Mucosa of stomach (tissue), 1 donor: ENCODE data around the gene ZNF148.

ENCODE experiments used
- H3K27me3 ChIP-seq: one replicate; pipeline ENCODE4 v1.7.0; 2013; ENCODE audit warnings: mild to moderate bottlenecking, low read length; ENCODE audit not compliant: control insufficient read depth, insufficient read depth
- H3K36me3 ChIP-seq: one replicate; pipeline ENCODE4 v1.7.0; 2013; ENCODE audit warnings: low read length; ENCODE audit not compliant: control insufficient read depth, insufficient read depth
- H3K4me1 ChIP-seq: one replicate; pipeline ENCODE4 v1.7.0; 2013; ENCODE audit warnings: mild to moderate bottlenecking, low read length; ENCODE audit not compliant: control insufficient read depth, insufficient read depth
- H3K4me3 ChIP-seq: one replicate; pipeline ENCODE4 v1.7.0; 2013; ENCODE audit warnings: low read length
- H3K9ac ChIP-seq: one replicate; pipeline ENCODE4 v1.7.0; 2013; ENCODE audit warnings: mild to moderate bottlenecking, low read length, moderate library complexity
- H3K9me3 ChIP-seq: one replicate; pipeline ENCODE4 v1.7.0; 2013; ENCODE audit warnings: mild to moderate bottlenecking, low read length, moderate library complexity; ENCODE audit not compliant: control insufficient read depth
- donor health status: Pancreatic carcinoma.

The ZNF148 gene

GRCh38 chr3:125191256-125191655 is 183.9 kb downstream of the ZNF148 start:
- Histone ChIP-seq H3K9me3 (no peaks in the 10 kb centered on the region), H3K4me3 (no peak overlapping the region), H3K36me3 (peaks cover 9% of the 10 kb centered on the region), H3K27me3 (no peaks in the 10 kb centered on the region), H3K4me1 (no peaks in the 10 kb centered on the region), H3K9ac (no peak overlapping the region)

GRCh38 chr3:125190786-125191185 is 184.3 kb downstream of the ZNF148 start:
- Histone ChIP-seq H3K4me3 (no peak overlapping the region), H3K9me3 (no peaks in the 10 kb centered on the region), H3K27me3 (no peaks in the 10 kb centered on the region), H3K9ac (no peak overlapping the region), H3K4me1 (no peaks in the 10 kb centered on the region), H3K36me3 (peaks cover 9% of the 10 kb centered on the region)

- H3K9ac ChIP-seq, result no peak overlapping the region
- H3K4me3 ChIP-seq, result no peak overlapping the region
- no peaks in the 10 kb centered on the region for H3K9me3 ChIP-seq
- H3K4me1 ChIP-seq, result no peaks in the 10 kb centered on the region
- no peaks in the 10 kb centered on the region for H3K27me3 ChIP-seq
- peaks cover 9% of the 10 kb centered on the region for H3K36me3 ChIP-seq
These were observed 185.6 kb downstream of the ZNF148 start for GRCh38 chr3:125189378-125190165.

- H3K36me3 ChIP-seq, result peaks cover 9% of the 10 kb centered on the region
- H3K27me3 ChIP-seq, result no peaks in the 10 kb centered on the region
- H3K9ac ChIP-seq, result no peak overlapping the region
- H3K4me3 ChIP-seq, result no peak overlapping the region
- H3K9me3 ChIP-seq, result no peaks in the 10 kb centered on the region
- no peaks in the 10 kb centered on the region for H3K4me1 ChIP-seq
These were observed 186.2 kb downstream of the ZNF148 start for GRCh38 chr3:125188955-125189354.

GRCh38 chr3:125187599-125187910 is 187.6 kb downstream of the ZNF148 start:
- H3K9me3 ChIP-seq, result no peaks in the 10 kb centered on the region
- H3K4me1 ChIP-seq, result no peaks in the 10 kb centered on the region
- H3K27me3 ChIP-seq, result no peaks in the 10 kb centered on the region
- H3K36me3 ChIP-seq, result peaks cover 9% of the 10 kb centered on the region
- H3K4me3 ChIP-seq, result no peak overlapping the region
- H3K9ac ChIP-seq, result no peak overlapping the region

GRCh38 chr3:125186800-125187598 is 188.1 kb downstream of the ZNF148 start:
- H3K27me3 ChIP-seq, result no peaks in the 10 kb centered on the region
- no peak overlapping the region for H3K9ac ChIP-seq
- H3K36me3 ChIP-seq, result peaks cover 9% of the 10 kb centered on the region
- no peaks in the 10 kb centered on the region for H3K9me3 ChIP-seq
- H3K4me1 ChIP-seq, result no peaks in the 10 kb centered on the region
- no peak overlapping the region for H3K4me3 ChIP-seq

GRCh38 chr3:125186261-125186787 is 188.8 kb downstream of the ZNF148 start:
- Histone ChIP-seq H3K36me3 (peaks cover 9% of the 10 kb centered on the region), H3K9ac (no peak overlapping the region), H3K9me3 (no peaks in the 10 kb centered on the region), H3K4me3 (no peak overlapping the region), H3K4me1 (no peaks in the 10 kb centered on the region), H3K27me3 (no peaks in the 10 kb centered on the region)

GRCh38 chr3:125185805-125186204 is 189.3 kb downstream of the ZNF148 start:
- no peak overlapping the region for H3K9ac ChIP-seq
- peaks cover 9% of the 10 kb centered on the region for H3K36me3 ChIP-seq
- H3K4me1 ChIP-seq, result no peaks in the 10 kb centered on the region
- no peaks in the 10 kb centered on the region for H3K27me3 ChIP-seq
- no peak overlapping the region for H3K4me3 ChIP-seq
- H3K9me3 ChIP-seq, result no peaks in the 10 kb centered on the region

GRCh38 chr3:125179884-125180240 is 195.3 kb downstream of the ZNF148 start:
- Histone ChIP-seq H3K4me3 (no peak overlapping the region), H3K9ac (no peak overlapping the region), H3K9me3 (no peaks in the 10 kb centered on the region), H3K27me3 (no peaks in the 10 kb centered on the region), H3K36me3 (no peaks in the 10 kb centered on the region), H3K4me1 (no peaks in the 10 kb centered on the region)

GRCh38 chr3:125179143-125179883 is 195.8 kb downstream of the ZNF148 start:
- H3K4me3 ChIP-seq, result no peak overlapping the region
- H3K9me3 ChIP-seq, result no peaks in the 10 kb centered on the region
- no peaks in the 10 kb centered on the region for H3K4me1 ChIP-seq
- no peaks in the 10 kb centered on the region for H3K27me3 ChIP-seq
- H3K9ac ChIP-seq, result no peak overlapping the region
- H3K36me3 ChIP-seq, result no peaks in the 10 kb centered on the region

GRCh38 chr3:125177746-125178145 is 197.4 kb downstream of the ZNF148 start:
- Histone ChIP-seq H3K4me3 (no peak overlapping the region), H3K9ac (no peak overlapping the region), H3K9me3 (no peaks in the 10 kb centered on the region), H3K36me3 (no peaks in the 10 kb centered on the region), H3K4me1 (no peaks in the 10 kb centered on the region), H3K27me3 (no peaks in the 10 kb centered on the region)
